Sigmoid colon (tissue), 4 donors: ENCODE measurements around the gene NME4.

Source experiments
- CTCF ChIP-seq, 4 experiments: fragments of 450-650 bp in 3 of 4; fragments of 200-600 bp in 1 of 4; IDR thresholded peaks; one replicate each; pipeline ENCODE4 v1.5.1; 2016 to 2019; ENCODE audit warnings: antibody characterized with exemption in 4 of 4, mild to moderate bottlenecking in 3 of 4, moderate library complexity in 2 of 4
- POLR2A ChIP-seq, 2 donors: fragments of 450-650 bp; IDR thresholded peaks; one replicate each; pipeline ENCODE4 v1.6.1; 2016; ENCODE audit warnings: antibody characterized with exemption in 2 of 2, mild to moderate bottlenecking in 2 of 2, moderate library complexity in 2 of 2
- POLR2AphosphoS5 ChIP-seq, 4 donors: sonication (generic); formaldehyde crosslinking; IDR thresholded peaks; one replicate each; pipeline ENCODE4 v1.6.1; 2017; ENCODE audit warnings: antibody characterized with exemption in 4 of 4

DNA sequence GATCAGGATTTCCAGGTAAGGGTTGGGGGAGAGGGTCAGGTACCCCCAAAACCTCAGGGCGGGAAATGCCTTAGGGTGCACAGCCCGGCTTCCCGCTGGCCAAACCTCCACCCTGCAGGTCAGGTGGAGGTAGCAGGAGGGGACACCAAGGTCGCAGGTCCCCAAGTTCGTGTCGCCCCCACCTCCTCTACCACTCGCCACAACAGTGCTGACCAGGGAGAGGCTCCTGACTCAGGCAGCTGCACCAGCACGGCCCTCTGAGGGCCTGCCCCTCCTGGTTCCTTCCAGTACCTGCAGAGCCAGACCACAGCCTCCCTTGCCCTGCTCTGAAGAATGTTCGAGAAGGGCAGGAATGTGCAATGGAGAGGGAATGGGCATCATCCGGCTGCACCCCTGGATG is 30.5 kb upstream of the NME4 start:
- TF ChIP-seq CTCF (IDR thresholded peaks at IDR 0.05) (no peak), POLR2AphosphoS5 (IDR thresholded peaks at IDR 0.05) (no peak), POLR2A (IDR thresholded peaks at IDR 0.05) (no peak)
